ENCODE results near the gene ANKFN1.

DNA sequence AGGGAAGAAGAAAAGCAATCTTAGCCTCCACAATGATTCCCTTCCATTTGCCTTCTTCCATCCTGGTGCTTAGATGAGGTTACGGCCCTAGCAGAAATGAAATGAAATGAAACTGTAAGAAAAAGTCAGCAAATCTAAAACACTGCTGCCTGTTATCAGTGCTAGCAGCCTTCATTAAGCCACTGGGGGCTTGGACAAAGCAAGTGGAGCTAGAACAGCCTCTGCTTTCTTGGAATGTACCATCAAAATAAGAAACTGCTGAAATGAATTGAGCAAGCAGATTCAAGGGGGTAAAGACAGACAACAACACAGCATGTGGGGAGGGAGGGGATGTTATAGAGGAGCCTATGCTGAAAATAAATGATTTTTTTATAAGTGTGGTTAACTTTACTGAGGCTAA is 5.1 kb downstream of the ANKFN1 start:
- TF ChIP-seq, protein P1, sequence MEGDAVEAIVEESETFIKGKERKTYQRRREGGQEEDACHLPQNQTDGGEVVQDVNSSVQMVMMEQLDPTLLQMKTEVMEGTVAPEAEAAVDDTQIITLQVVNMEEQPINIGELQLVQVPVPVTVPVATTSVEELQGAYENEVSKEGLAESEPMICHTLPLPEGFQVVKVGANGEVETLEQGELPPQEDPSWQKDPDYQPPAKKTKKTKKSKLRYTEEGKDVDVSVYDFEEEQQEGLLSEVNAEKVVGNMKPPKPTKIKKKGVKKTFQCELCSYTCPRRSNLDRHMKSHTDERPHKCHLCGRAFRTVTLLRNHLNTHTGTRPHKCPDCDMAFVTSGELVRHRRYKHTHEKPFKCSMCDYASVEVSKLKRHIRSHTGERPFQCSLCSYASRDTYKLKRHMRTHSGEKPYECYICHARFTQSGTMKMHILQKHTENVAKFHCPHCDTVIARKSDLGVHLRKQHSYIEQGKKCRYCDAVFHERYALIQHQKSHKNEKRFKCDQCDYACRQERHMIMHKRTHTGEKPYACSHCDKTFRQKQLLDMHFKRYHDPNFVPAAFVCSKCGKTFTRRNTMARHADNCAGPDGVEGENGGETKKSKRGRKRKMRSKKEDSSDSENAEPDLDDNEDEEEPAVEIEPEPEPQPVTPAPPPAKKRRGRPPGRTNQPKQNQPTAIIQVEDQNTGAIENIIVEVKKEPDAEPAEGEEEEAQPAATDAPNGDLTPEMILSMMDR (IDR thresholded peaks at IDR 0.05): no peak
- no peak for TF ChIP-seq POLR2A (IDR thresholded peaks at IDR 0.05)
